ENCODE measurements around the gene TXNRD3. TPM values are rescaled to one million over a fixed set of nuclear protein-coding genes. Genes with fewer than 3 reads are reported as not detected.

The TXNRD3 gene
- total RNA-seq, 6 experiments from 2014 or later = 6.8 to 8.4 (median 7.4) TPM

DNA sequence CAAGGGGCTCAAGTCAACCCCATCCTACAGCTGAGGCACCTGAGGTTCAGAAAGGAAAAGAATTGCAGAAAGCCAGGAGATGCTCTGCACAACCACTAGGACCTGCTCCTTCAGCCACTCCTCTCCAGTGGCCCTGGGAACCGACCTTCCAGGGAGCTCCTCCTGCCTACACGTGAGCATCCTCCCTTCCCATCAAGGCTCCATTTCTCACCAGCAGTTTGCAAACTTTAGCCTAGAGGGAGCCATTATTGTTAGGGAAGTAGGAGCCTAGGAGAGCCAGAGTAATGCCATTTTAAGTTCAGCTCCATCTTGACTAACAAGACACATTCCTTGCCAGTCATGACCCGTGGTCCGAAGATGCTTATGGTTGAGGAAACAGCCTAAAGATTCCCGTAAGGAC lies 37.9 kb upstream of the TXNRD3 start:
- Mint-ChIP-seq H3K36me3 (ENCODE audit: low read depth) (no peaks in the 10 kb centered on the region), H3K4me3 (no peak overlapping the region), H3K4me1 (ENCODE audit: low read depth) (no peaks in the 10 kb centered on the region), H3K9me3 (no peaks in the 10 kb centered on the region), H3K27ac (no peak overlapping the region), H3K27me3 (ENCODE audit: insufficient read depth) (peaks cover 49% of the 10 kb centered on the region)
- no peak for DNase-seq
- TF ChIP-seq, protein P1, sequence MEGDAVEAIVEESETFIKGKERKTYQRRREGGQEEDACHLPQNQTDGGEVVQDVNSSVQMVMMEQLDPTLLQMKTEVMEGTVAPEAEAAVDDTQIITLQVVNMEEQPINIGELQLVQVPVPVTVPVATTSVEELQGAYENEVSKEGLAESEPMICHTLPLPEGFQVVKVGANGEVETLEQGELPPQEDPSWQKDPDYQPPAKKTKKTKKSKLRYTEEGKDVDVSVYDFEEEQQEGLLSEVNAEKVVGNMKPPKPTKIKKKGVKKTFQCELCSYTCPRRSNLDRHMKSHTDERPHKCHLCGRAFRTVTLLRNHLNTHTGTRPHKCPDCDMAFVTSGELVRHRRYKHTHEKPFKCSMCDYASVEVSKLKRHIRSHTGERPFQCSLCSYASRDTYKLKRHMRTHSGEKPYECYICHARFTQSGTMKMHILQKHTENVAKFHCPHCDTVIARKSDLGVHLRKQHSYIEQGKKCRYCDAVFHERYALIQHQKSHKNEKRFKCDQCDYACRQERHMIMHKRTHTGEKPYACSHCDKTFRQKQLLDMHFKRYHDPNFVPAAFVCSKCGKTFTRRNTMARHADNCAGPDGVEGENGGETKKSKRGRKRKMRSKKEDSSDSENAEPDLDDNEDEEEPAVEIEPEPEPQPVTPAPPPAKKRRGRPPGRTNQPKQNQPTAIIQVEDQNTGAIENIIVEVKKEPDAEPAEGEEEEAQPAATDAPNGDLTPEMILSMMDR (IDR thresholded peaks at IDR 0.05) = no peak

DNA sequence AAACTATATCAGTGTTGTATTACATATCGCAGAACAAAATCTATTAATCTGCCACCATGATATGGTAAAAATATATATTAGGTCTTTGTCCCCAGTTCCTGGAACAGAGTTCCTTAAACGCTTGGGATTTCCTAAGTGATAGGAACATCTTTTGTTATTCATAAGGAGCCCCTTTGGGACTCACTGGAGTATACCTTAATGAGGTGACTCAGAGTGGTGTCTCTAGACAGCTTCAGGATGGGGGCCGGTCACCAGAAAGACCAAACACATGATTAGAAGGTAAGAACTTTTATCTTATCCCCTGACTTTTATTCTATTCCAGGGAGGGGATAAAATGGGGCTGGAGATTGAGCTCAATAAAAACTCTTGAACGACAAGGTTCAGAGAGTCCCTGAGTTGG lies 36.8 kb upstream of the TXNRD3 start:
- TF ChIP-seq, protein P1 (IDR thresholded peaks at IDR 0.05) = no peak
- no peak overlapping the region for H3K4me3 Mint-ChIP-seq
- no peaks in the 10 kb centered on the region for H3K36me3 Mint-ChIP-seq (ENCODE audit: low read depth)
- H3K4me1 Mint-ChIP-seq (ENCODE audit: low read depth) = no peaks in the 10 kb centered on the region
- peaks cover 45% of the 10 kb centered on the region for H3K27me3 Mint-ChIP-seq (ENCODE audit: insufficient read depth)
- H3K27ac Mint-ChIP-seq = no peak overlapping the region
- DNase-seq = no peak
- no peaks in the 10 kb centered on the region for H3K9me3 Mint-ChIP-seq

DNA sequence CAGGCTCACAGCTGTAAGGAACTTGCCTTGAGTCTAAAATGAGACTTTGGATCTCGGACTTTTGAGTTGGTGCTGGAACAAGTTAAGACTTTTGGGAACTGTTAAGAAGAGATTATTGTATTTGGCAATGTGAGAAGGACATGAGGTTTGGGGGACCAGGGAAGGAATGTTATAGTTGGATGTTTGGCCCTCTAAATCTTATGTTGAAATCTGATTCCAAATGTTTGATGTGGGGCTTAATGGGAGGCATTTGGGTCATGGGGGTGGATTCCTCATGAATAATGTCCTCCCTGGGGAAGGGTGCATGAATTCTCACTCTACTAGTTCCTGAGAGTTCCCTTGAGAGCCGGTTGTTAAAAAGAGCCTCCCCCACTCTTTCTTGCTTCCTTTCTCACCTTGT lies 30.6 kb upstream of the TXNRD3 start:
- TF ChIP-seq, protein P1 (IDR thresholded peaks at IDR 0.05) = no peak
- peaks cover 28% of the 10 kb centered on the region for H3K4me1 Mint-ChIP-seq (ENCODE audit: low read depth)
- no peak for DNase-seq
- no peaks in the 10 kb centered on the region for H3K9me3 Mint-ChIP-seq
- no peaks in the 10 kb centered on the region for H3K36me3 Mint-ChIP-seq (ENCODE audit: low read depth)
- H3K27me3 Mint-ChIP-seq (ENCODE audit: insufficient read depth) = peaks cover 16% of the 10 kb centered on the region
- H3K27ac Mint-ChIP-seq = no peak overlapping the region
- H3K4me3 Mint-ChIP-seq = no peak overlapping the region

DNA sequence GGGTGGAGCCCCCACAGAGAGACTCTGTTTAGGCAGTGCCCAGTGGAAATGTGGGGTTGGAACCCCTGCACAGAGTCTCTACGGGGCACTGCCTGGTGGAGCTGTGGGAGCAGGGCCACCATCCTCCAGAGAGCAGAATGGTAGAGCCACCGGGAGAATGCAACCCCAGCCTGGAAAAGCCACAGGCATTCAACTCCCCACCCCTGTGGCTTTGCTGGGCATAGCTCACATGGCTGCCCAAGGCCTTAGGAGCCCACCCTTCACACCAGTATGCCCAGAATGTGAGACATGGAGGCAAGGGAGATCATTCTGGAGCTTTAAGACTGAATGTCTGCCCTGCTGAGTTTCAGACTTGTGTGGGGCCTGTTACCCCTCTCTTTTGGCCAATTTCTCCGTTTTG lies 30.1 kb upstream of the TXNRD3 start:
- no peak for DNase-seq
- no peak overlapping the region for H3K4me3 Mint-ChIP-seq

DNA sequence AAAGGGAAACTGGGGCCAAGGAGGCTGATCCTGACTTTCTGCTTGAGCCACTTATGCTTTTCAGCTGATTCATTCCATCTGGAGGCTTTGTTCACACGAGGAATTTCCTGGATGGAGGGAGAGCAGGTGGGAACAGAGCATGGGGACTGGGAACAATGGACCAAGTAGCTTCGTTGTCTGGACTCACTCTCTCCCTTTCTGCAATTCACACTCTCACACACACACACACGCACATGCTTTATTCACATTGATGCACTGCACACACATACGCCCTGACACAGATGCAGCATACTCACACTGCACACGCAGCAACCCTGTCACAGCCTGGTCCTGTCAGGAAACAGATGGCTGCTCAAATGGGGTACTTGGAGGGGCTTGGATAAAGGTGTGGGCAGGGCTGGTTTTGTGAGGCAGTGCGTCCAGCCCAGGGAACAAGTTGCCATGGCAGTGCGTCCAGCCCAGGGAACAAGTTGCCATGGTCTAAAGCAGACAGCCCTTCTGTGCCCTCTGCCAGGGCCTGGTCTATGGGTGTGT lies 29.4 kb upstream of the TXNRD3 start:
- no peak for DNase-seq
- H3K36me3 Mint-ChIP-seq (ENCODE audit: low read depth) = no peaks in the 10 kb centered on the region
- peaks cover 11% of the 10 kb centered on the region for H3K27me3 Mint-ChIP-seq (ENCODE audit: insufficient read depth)
- H3K27ac Mint-ChIP-seq = no peak overlapping the region
- no peak overlapping the region for H3K4me3 Mint-ChIP-seq
- TF ChIP-seq, protein P1 (IDR thresholded peaks at IDR 0.05) = no peak
- H3K4me1 Mint-ChIP-seq (ENCODE audit: low read depth) = peaks cover 40% of the 10 kb centered on the region
- no peaks in the 10 kb centered on the region for H3K9me3 Mint-ChIP-seq

More for the DNA sequence above, 30.1 kb upstream of the TXNRD3 start:
- H3K9me3 Mint-ChIP-seq = no peaks in the 10 kb centered on the region
- TF ChIP-seq, protein P1 (IDR thresholded peaks at IDR 0.05) = no peak
- no peaks in the 10 kb centered on the region for H3K36me3 Mint-ChIP-seq (ENCODE audit: low read depth)
- peaks cover 33% of the 10 kb centered on the region for H3K4me1 Mint-ChIP-seq (ENCODE audit: low read depth)
- H3K27me3 Mint-ChIP-seq (ENCODE audit: insufficient read depth) = peaks cover 11% of the 10 kb centered on the region
- no peak overlapping the region for H3K27ac Mint-ChIP-seq

DNA sequence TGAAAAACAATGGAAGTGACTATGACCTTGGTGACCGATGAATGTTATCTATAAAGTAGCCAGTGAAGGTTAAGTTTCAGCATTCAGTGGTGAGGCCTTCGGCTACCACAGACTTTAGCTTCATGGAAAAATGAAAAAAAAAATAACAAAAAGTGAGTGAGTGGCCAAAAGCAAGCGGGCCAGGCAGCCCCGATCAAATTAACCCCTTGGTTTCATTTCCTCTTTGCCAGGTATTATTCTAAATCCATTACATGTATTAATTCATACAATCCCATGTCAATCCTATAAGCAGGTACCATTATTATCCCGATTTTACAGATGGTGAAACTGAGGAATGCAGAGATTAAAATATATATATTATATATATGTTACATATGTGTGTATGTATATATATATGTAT lies 28.1 kb upstream of the TXNRD3 start:
- H3K9me3 Mint-ChIP-seq = no peaks in the 10 kb centered on the region
- TF ChIP-seq, protein P1 (IDR thresholded peaks at IDR 0.05) = no peak
- H3K36me3 Mint-ChIP-seq (ENCODE audit: low read depth) = no peaks in the 10 kb centered on the region
- H3K4me3 Mint-ChIP-seq = no peak overlapping the region
- DNase-seq = no peak
- H3K4me1 Mint-ChIP-seq (ENCODE audit: low read depth) = peaks cover 45% of the 10 kb centered on the region
- H3K27me3 Mint-ChIP-seq (ENCODE audit: insufficient read depth) = peaks cover 14% of the 10 kb centered on the region
- no peak overlapping the region for H3K27ac Mint-ChIP-seq
